Ishikawa (cell line): Measurements from ENCODE around the gene GAB1.

ENCODE experiments used
- EGR1 ChIP-seq: IDR thresholded peaks from 2 replicates; pipeline ENCODE4 v1.6.1; 2012
- EP300 ChIP-seq: IDR thresholded peaks from 2 replicates; pipeline ENCODE4 v1.6.1; 2012; ENCODE audit warnings: borderline replicate concordance
- MAX ChIP-seq: IDR thresholded peaks from 2 replicates; pipeline ENCODE4 v1.6.1; 2012
- NFIC ChIP-seq: IDR thresholded peaks from 2 replicates; pipeline ENCODE4 v1.6.1; 2012
- RAD21 ChIP-seq: IDR thresholded peaks from 2 replicates; pipeline ENCODE4 v1.6.1; 2012; ENCODE audit warnings: low read depth
- TEAD4 ChIP-seq: IDR thresholded peaks from 2 replicates; pipeline ENCODE4 v1.6.1; 2012
- YY1 ChIP-seq: IDR thresholded peaks from 2 replicates; pipeline ENCODE4 v1.6.1; 2012; ENCODE audit warnings: low read depth
- TF ChIP-seq, protein P1 (sequence below): IDR thresholded peaks from 2 replicates; pipeline ENCODE4 v1.6.1; 2012; ENCODE audit warnings: low read depth, mild to moderate bottlenecking

DNA sequence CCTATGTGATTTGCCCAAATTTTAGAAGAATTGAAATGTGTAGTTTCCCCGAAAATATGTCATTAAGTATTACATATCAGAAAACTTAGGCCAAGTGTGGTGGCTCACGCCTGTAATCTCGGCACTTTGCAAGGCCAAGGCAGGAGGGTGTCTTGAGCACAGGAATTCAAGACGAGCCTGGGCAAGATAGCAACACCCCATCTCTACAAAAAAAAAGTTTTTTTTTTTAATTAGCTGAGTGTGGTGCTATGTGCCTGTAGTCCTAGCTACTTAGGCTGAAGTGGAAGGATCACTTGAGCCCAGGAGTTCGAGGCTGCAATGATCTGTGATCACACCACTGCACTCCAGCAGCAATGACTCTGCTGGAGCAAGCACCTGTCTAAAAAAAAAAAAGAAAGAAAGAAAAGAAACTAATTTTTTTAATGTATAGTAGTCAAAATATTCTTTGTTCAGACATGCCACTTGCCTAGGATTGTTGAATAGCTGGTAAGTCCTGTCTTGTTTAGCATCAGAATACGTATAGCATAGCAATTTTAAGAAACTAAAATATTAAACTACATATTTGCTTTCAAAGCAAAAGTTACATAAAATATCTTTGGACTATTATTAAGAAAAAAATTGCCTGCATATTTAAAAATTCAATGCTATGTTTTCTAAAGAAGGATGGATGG lies 40.1 kb upstream of the GAB1 start:
- TF ChIP-seq EP300, result no peak
- no peak for TF ChIP-seq YY1
- TF ChIP-seq NFIC, result no peak
- TF ChIP-seq TEAD4, result no peak
- no peak for TF ChIP-seq MAX
- no peak for TF ChIP-seq EGR1
- TF ChIP-seq, protein P1, sequence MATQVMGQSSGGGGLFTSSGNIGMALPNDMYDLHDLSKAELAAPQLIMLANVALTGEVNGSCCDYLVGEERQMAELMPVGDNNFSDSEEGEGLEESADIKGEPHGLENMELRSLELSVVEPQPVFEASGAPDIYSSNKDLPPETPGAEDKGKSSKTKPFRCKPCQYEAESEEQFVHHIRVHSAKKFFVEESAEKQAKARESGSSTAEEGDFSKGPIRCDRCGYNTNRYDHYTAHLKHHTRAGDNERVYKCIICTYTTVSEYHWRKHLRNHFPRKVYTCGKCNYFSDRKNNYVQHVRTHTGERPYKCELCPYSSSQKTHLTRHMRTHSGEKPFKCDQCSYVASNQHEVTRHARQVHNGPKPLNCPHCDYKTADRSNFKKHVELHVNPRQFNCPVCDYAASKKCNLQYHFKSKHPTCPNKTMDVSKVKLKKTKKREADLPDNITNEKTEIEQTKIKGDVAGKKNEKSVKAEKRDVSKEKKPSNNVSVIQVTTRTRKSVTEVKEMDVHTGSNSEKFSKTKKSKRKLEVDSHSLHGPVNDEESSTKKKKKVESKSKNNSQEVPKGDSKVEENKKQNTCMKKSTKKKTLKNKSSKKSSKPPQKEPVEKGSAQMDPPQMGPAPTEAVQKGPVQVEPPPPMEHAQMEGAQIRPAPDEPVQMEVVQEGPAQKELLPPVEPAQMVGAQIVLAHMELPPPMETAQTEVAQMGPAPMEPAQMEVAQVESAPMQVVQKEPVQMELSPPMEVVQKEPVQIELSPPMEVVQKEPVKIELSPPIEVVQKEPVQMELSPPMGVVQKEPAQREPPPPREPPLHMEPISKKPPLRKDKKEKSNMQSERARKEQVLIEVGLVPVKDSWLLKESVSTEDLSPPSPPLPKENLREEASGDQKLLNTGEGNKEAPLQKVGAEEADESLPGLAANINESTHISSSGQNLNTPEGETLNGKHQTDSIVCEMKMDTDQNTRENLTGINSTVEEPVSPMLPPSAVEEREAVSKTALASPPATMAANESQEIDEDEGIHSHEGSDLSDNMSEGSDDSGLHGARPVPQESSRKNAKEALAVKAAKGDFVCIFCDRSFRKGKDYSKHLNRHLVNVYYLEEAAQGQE, result no peak
- no peak for TF ChIP-seq RAD21
